ENCODE results near the gene EXOSC10.

Gene EXOSC10

GRCh38 chr1:11028018-11028417 lies 71.7 kb downstream of the EXOSC10 start:
- TF ChIP-seq CTCF (IDR thresholded peaks at IDR 0.05; ENCODE audit: extremely low read depth, missing control alignments): no peak
- DNase-seq (ENCODE audit: low spot score): no peak

GRCh38 chr1:11027316-11027715 lies 72.4 kb downstream of the EXOSC10 start:
- DNase-seq (ENCODE audit: low spot score): no peak

DNA sequence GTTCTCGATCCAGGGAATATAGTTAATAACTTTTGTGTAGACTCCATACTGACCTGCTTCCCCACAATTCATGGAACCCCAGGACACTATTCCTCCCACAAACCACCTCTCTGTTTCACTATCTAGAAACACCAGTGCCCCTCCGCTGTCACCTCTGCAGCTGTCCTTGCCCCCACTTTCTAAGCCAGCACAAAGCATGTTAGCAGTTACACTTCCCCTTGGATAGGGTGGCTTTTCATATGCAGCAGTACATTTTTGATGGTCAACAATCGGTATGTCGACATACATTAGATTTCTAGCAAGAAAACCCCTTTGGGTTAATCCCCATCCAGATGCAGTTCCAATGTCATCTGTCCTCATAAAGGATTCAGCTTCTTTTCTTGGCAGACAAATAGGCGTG lies 72.8 kb downstream of the EXOSC10 start:
- no peak for DNase-seq (ENCODE audit: low spot score)
- no peak for TF ChIP-seq CTCF (IDR thresholded peaks at IDR 0.05; ENCODE audit: extremely low read depth, missing control alignments)

More at GRCh38 chr1:11027316-11027715, 72.4 kb downstream of the EXOSC10 start:
- no peak for TF ChIP-seq CTCF (IDR thresholded peaks at IDR 0.05; ENCODE audit: extremely low read depth, missing control alignments)

DNA sequence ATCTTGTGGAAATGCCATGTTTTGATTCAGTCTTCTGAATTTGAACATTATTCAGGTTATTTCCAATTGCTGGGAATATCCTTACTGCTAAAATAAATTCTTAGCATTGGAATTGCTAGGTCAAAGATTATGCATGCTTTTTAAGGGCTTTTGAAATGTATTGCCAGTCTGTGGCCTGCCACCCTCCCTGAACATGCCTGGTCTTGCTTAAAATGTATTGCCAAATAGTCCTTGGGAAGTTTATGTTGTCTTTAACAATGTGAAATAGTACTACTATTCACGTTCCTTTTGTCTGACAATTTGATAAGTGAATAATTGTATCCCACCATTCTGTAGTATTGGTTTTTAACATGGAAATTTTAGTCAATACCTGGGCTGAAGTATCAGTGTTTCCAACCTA lies 73.6 kb downstream of the EXOSC10 start:
- no peak for DNase-seq (ENCODE audit: low spot score)
- TF ChIP-seq CTCF (IDR thresholded peaks at IDR 0.05; ENCODE audit: extremely low read depth, missing control alignments): no peak

DNA sequence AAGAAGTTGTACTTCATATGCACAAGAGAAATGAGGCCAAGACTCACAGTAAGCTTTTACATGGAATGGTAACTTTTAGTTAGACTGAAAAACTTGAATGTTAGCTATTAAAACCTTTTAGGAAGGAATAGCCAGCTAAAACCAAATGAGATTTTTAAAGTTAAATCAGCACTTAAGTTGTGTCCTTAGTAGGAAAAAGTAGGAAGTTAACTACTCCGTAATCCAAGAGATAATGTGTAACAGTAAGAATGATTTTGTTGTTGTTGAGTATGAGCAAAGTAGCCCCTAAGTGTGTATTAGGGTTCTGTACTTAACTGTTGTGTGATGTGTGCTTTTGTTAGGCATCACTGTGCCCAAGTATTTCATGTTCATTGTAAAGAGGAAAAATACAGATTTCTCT lies 74.1 kb downstream of the EXOSC10 start:
- no peak for TF ChIP-seq CTCF (IDR thresholded peaks at IDR 0.05; ENCODE audit: extremely low read depth, missing control alignments)
- DNase-seq (ENCODE audit: low spot score): no peak

GRCh38 chr1:11024874-11025203 lies 74.8 kb downstream of the EXOSC10 start:
- TF ChIP-seq CTCF (IDR thresholded peaks at IDR 0.05; ENCODE audit: extremely low read depth, missing control alignments): no peak
- no peak for DNase-seq (ENCODE audit: low spot score)

GRCh38 chr1:11024154-11024873 lies 75.4 kb downstream of the EXOSC10 start:
- TF ChIP-seq CTCF (IDR thresholded peaks at IDR 0.05; ENCODE audit: extremely low read depth, missing control alignments): no peak
- DNase-seq (ENCODE audit: low spot score): no peak

All from GM20000 (cell line).